ENCODE results near the gene ZNF143. TPM values are rescaled to one million over a fixed set of nuclear protein-coding genes. Genes with fewer than 3 reads are reported as not detected.

Gene ZNF143
- total RNA-seq, 2 experiments from 2014 or later, result 26.5 to 33.7 TPM

DNA sequence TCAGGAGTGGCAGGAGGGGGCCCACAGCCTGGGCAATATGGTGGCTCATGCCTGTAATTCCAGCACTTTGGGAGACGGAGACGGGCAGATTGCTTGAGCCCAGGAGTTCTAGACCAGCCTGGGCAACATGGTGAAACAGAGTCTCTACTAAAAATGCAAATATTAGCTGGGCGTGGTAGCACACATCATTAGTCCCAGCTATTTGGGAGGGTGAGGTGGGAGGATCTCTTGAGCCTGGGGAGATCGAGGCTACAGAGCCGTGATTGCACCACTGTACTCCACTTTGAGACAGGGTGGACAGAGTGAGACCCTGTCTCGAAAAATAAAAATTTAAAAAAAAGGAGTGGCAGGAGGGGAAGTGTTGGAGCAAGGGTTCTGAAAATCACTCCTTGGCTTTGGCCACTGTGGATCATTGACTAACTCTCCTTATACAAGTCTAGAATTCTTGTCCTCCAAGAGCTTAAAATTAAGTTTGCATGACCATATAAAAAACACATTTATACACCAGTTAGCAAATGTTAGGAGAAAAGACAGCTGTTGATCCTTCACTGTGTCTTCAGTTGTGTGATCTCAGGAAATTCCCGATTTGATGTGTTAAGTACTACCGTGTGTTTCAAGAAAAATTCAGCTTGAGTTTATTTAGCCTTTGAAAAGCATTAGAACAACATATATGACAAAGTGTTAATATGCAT lies 110.4 kb downstream of the ZNF143 start:
- Mint-ChIP-seq H3K27ac (no peak overlapping the region), H3K27me3 (peaks cover 8% of the 10 kb centered on the region), H3K4me1 (ENCODE audit: low read depth) (peaks cover 11% of the 10 kb centered on the region), H3K36me3 (ENCODE audit: low read depth) (peaks cover 18% of the 10 kb centered on the region), H3K4me3 (peak overlapping the region; percentile 76), H3K9me3 (no peaks in the 10 kb centered on the region)
- intact Hi-C loops (cut with micrococcal nuclease), result no loop called here
- ChIA-PET POLR2A (interaction anchor here (1.0 to 1.9 kb wide), 2 partner anchors 13 to 42 kb away, joined by 3 to 5 read pairs; no protein-coding TSS in a partner anchor), CTCF (interaction anchor here (3.7 kb wide), 1 partner anchor 37 kb away, joined by 22 read pairs; no protein-coding TSS in a partner anchor)
- TF ChIP-seq, protein P1, sequence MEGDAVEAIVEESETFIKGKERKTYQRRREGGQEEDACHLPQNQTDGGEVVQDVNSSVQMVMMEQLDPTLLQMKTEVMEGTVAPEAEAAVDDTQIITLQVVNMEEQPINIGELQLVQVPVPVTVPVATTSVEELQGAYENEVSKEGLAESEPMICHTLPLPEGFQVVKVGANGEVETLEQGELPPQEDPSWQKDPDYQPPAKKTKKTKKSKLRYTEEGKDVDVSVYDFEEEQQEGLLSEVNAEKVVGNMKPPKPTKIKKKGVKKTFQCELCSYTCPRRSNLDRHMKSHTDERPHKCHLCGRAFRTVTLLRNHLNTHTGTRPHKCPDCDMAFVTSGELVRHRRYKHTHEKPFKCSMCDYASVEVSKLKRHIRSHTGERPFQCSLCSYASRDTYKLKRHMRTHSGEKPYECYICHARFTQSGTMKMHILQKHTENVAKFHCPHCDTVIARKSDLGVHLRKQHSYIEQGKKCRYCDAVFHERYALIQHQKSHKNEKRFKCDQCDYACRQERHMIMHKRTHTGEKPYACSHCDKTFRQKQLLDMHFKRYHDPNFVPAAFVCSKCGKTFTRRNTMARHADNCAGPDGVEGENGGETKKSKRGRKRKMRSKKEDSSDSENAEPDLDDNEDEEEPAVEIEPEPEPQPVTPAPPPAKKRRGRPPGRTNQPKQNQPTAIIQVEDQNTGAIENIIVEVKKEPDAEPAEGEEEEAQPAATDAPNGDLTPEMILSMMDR (IDR thresholded peaks at IDR 0.05), result no peak
- no peak for DNase-seq
- ATAC-seq, result no peak

DNA sequence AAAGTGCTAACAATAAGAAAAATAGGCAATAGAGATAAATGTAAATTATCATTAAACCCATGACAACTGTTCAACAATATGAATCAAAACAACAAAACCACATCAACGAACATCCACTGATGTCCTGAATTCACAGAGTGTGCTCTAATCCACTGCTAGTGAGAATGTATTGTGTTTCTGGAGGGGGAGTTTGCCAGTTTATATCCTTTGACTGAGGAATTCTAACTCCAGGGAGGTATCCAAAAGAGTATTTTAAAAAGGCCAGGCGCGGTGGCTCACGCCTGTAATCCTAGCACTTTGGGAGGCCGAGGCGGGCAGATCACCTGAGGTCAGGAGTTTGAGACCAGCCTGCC lies 110.9 kb downstream of the ZNF143 start:
- CTCF ChIA-PET, result interaction anchor here (3.7 kb wide), 1 partner anchor 37 kb away, joined by 22 read pairs; no protein-coding TSS in a partner anchor
- peak overlapping the region; percentile 76 for H3K4me3 Mint-ChIP-seq
- ATAC-seq, result no peak

DNA sequence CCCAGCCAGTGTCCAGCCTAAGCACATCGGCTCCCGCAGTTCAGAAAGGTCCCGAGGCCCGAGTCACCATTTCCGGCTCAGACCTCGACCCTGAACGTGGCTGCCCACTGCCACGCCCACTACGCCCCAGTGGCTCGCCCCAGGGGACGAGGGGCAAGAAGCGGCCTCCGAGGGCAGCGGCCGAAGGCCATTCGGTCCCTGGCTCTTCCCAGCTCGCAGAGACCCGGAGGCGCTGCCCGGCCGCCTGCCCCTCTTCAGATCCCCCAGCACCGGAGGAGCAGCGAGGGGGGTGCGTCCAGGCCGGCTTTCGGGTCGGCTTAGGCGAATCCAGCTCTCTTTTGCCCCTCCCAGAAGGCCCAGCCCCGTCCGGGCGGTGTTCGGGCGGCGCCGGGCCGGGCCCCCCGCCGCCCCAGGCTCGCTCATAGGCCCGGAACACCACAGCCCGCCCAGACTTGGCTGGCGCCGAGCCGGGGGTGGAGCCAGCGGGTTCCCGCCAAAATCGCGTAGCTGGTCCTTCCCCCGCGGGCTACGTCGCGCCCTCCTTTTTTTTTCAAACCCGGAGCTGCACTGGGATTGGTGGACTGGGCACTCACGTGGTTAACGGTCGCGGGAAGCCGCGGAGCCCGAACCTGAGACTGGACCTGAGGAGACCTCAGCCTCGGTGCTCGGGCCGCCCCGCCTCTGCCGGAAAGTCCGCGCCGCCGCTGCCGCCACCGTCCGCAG lies 112.4 kb downstream of the ZNF143 start, which contains the start of gene WEE1:
Gene WEE1, plus strand, starts transcription at position 619 of the 723 bp plus-strand sequence. CDS start 264 bp downstream, outside the sequence.
- H3K4me3 Mint-ChIP-seq, result peak within 1 kb of the TSS; percentile 83

More for the DNA sequence above, 110.9 kb downstream of the ZNF143 start:
- DNase-seq, result no peak
- no peaks in the 10 kb centered on the region for H3K9me3 Mint-ChIP-seq
- intact Hi-C loops (cut with micrococcal nuclease), result no loop called here
- peaks cover 11% of the 10 kb centered on the region for H3K4me1 Mint-ChIP-seq (ENCODE audit: low read depth)
- TF ChIP-seq, protein P1 (IDR thresholded peaks at IDR 0.05), result no peak
- H3K27ac Mint-ChIP-seq, result no peak overlapping the region
- H3K36me3 Mint-ChIP-seq (ENCODE audit: low read depth), result peaks cover 23% of the 10 kb centered on the region
- peaks cover 8% of the 10 kb centered on the region for H3K27me3 Mint-ChIP-seq
- POLR2A ChIA-PET, result interaction anchor here (1.0 to 2.5 kb wide), 3 partner anchors 13 to 41 kb away, joined by 3 to 14 read pairs (median 5); no protein-coding TSS in a partner anchor

DNA sequence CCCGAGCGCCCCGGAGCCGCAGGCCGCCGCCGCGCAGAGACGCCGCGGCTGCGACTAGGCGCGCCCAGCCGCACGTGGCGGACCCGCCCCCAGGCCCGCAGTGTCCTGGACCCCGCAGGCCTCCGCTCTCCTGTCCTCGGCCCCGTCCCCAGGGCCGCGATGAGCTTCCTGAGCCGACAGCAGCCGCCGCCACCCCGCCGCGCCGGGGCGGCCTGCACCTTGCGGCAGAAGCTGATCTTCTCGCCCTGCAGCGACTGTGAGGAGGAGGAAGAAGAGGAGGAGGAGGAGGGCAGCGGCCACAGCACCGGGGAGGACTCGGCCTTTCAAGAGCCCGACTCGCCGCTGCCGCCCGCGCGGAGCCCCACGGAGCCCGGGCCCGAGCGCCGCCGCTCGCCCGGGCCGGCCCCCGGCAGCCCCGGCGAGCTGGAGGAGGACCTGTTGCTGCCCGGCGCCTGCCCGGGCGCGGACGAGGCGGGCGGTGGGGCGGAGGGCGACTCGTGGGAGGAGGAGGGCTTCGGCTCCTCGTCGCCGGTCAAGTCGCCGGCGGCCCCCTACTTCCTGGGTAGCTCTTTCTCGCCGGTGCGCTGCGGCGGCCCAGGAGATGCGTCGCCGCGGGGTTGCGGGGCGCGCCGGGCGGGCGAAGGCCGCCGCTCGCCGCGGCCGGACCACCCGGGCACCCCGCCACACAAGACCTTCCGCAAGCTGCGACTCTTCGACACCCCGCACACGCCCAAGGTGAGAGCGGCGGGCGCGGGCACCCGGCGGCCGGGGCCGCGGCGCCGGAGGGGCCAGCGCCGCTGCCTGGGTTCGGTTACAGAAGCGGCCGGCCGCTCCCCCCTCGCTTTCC lies 113.2 kb downstream of the ZNF143 start:
- peaks cover 19% of the 10 kb centered on the region for H3K4me1 Mint-ChIP-seq (ENCODE audit: low read depth)
- POLR2A ChIA-PET, result interaction anchor here (0.7 to 4.7 kb wide), 17 partner anchors 10 to 200 kb away, joined by 3 to 31 read pairs (median 4); partner anchors contain the start of genes IPO7 and ZNF143
- TF ChIP-seq, protein P1 (IDR thresholded peaks at IDR 0.05), result no peak
- H3K4me3 Mint-ChIP-seq, result peak overlapping the region; percentile 83
- peaks cover 43% of the 10 kb centered on the region for H3K36me3 Mint-ChIP-seq (ENCODE audit: low read depth)
- no peaks in the 10 kb centered on the region for H3K9me3 Mint-ChIP-seq
- intact Hi-C loops (cut with micrococcal nuclease), result no loop called here
- CTCF ChIA-PET, result interaction anchor here (0.7 to 3.7 kb wide), 8 partner anchors 13 to 399 kb away, joined by 3 to 22 read pairs (median 4); no protein-coding TSS in a partner anchor
- ATAC-seq (peak; percentile 37), DNase-seq (peak; percentile 24)
- H3K27me3 Mint-ChIP-seq, result peaks cover 8% of the 10 kb centered on the region
- H3K27ac Mint-ChIP-seq, result peak overlapping the region; percentile 81

More for the DNA sequence above, 112.4 kb downstream of the ZNF143 start, which contains the start of gene WEE1:
- Mint-ChIP-seq H3K4me1 (ENCODE audit: low read depth) (peaks cover 18% of the 10 kb centered on the region), H3K27me3 (peaks cover 8% of the 10 kb centered on the region), H3K27ac (peak within 1 kb of the TSS; percentile 81), H3K9me3 (no peaks in the 10 kb centered on the region), H3K36me3 (ENCODE audit: low read depth) (peaks cover 38% of the 10 kb centered on the region)
- intact Hi-C loops (cut with micrococcal nuclease), result no loop called here
- ChIA-PET CTCF (interaction anchor here (1.0 to 3.7 kb wide), 7 partner anchors 12 to 399 kb away, joined by 3 to 22 read pairs (median 4); no protein-coding TSS in a partner anchor), POLR2A (interaction anchor here (0.8 to 4.7 kb wide), 16 partner anchors 11 to 199 kb away, joined by 3 to 31 read pairs (median 4); partner anchors contain the start of genes IPO7 and ZNF143)
- TF ChIP-seq, protein P1 (IDR thresholded peaks at IDR 0.05), result no peak
- DNase-seq, result peak; percentile 98
- ATAC-seq, result peak; percentile 96

Data from activated CD8-positive, alpha-beta T cell treated with anti-CD3 and anti-CD28 coated beads for 36 hours (primary cell).